ENCODE results near the gene C6orf132. TPM values are rescaled to one million over a fixed set of nuclear protein-coding genes. Genes with fewer than 3 reads are reported as not detected.

C6orf132 gene
- total RNA-seq, 1 experiment from 2014 or later, result 66.0 TPM

GRCh38 chr6:42118162-42119001 lies 24.0 kb downstream of the C6orf132 start:
- H3K36me3 ChIP-seq (ENCODE audit: low read depth, low read length), result no peaks in the 10 kb centered on the region
- H3K4me1 ChIP-seq (ENCODE audit: insufficient read depth, low read length), result peaks cover 64% of the 10 kb centered on the region
- H3F3A ChIP-seq (ENCODE audit: low read length, unreplicated experiment), result no peaks in the 10 kb centered on the region
- H2AFZ ChIP-seq (ENCODE audit: low read length), result no peak overlapping the region
- H3K9me2 ChIP-seq (replicated peaks; ENCODE audit: low read length), result no peaks in the 10 kb centered on the region
- peak overlapping the region; percentile 41 for H3K4me2 ChIP-seq (ENCODE audit: low read length)
- TSS peak; percentile 33 for BruUV-seq (replicated peaks)
- H3K9me3 ChIP-seq (ENCODE audit: low read length), result no peaks in the 10 kb centered on the region
- peaks cover 15% of the 10 kb centered on the region for H3K79me2 ChIP-seq (ENCODE audit: low read length)
- DNase-seq (peak; percentile 90), ATAC-seq (peak; percentile 81)
- no peaks in the 10 kb centered on the region for H4K20me1 ChIP-seq (ENCODE audit: low read length)
- peak overlapping the region; percentile 30 for H3K9ac ChIP-seq (ENCODE audit: low read length)
- TF ChIP-seq EZH2 (IDR thresholded peaks at IDR 0.05; ENCODE audit: low read length, unreplicated experiment) (no peak), EZH2phosphoT487 (IDR thresholded peaks at IDR 0.05; ENCODE audit: borderline replicate concordance, low read length) (no peak), CTCF (conservative IDR thresholded peaks at IDR 0.05; ENCODE audit: low read depth, low read length) (no peak)
- ChIA-PET POLR2A (ENCODE audit: unreplicated experiment) (interaction anchor here (0.5 to 0.7 kb wide), 6 partner anchors 15 to 761 kb away, joined by 3 to 32 read pairs (median 17); no protein-coding TSS in a partner anchor), CTCF (interaction anchor here (0.5 to 0.9 kb wide), 8 partner anchors 15 to 197 kb away, joined by 3 to 15 read pairs (median 10); partner anchors contain the start of genes BYSL, C6orf132 and MED20)
- no peak overlapping the region for H3K4me3 ChIP-seq (ENCODE audit: low read length)
- peak overlapping the region; percentile 76 for H3K27ac ChIP-seq (ENCODE audit: low read length)
- no peaks in the 10 kb centered on the region for H3K27me3 ChIP-seq (ENCODE audit: low read length)
- intact Hi-C loops (cut with micrococcal nuclease), result loop anchor here (2.0 kb wide), 2 partner anchors 18 kb away; no protein-coding TSS in a partner anchor

- no peak overlapping the region for H2AFZ ChIP-seq (ENCODE audit: low read length)
- H3K79me2 ChIP-seq (ENCODE audit: low read length), result peaks cover 21% of the 10 kb centered on the region
- DNase-seq, result no peak
- no peaks in the 10 kb centered on the region for H3F3A ChIP-seq (ENCODE audit: low read length, unreplicated experiment)
- no peak overlapping the region for H3K4me3 ChIP-seq (ENCODE audit: low read length)
- intact Hi-C loops (cut with micrococcal nuclease), result loop anchor here (2.0 kb wide), 2 partner anchors 17 to 19 kb away; no protein-coding TSS in a partner anchor
- TF ChIP-seq EZH2phosphoT487 (IDR thresholded peaks at IDR 0.05; ENCODE audit: borderline replicate concordance, low read length), result no peak
- H3K9me2 ChIP-seq (replicated peaks; ENCODE audit: low read length), result no peaks in the 10 kb centered on the region
- no peak for ATAC-seq
- no peaks in the 10 kb centered on the region for H3K27me3 ChIP-seq (ENCODE audit: low read length)
- peaks cover 60% of the 10 kb centered on the region for H3K4me1 ChIP-seq (ENCODE audit: insufficient read depth, low read length)
- ChIA-PET CTCF (no interaction called here), POLR2A (ENCODE audit: unreplicated experiment) (interaction anchor here (0.5 kb wide), 1 partner anchor 38 kb away, joined by 3 read pairs; no protein-coding TSS in a partner anchor)
- H3K36me3 ChIP-seq (ENCODE audit: low read depth, low read length), result peaks cover 3% of the 10 kb centered on the region; the same call in 1 of the 2 replicates
- BruUV-seq (replicated peaks), result no TSS peak
- H3K9ac ChIP-seq (ENCODE audit: low read length), result peak overlapping the region; percentile 28
- H3K4me2 ChIP-seq (ENCODE audit: low read length), result peak overlapping the region; percentile 41
- peak overlapping the region; percentile 76 for H3K27ac ChIP-seq (ENCODE audit: low read length)
- no peaks in the 10 kb centered on the region for H4K20me1 ChIP-seq (ENCODE audit: low read length)
- H3K9me3 ChIP-seq (ENCODE audit: low read length), result no peaks in the 10 kb centered on the region
These were observed 24.6 kb downstream of the C6orf132 start for GRCh38 chr6:42117843-42118161.

- peak; percentile 85 for DNase-seq
- no peaks in the 10 kb centered on the region for H4K20me1 ChIP-seq (ENCODE audit: low read length)
- no peaks in the 10 kb centered on the region for H3K9me2 ChIP-seq (replicated peaks; ENCODE audit: low read length)
- H3K9me3 ChIP-seq (ENCODE audit: low read length), result no peaks in the 10 kb centered on the region
- no TSS peak for BruUV-seq (replicated peaks)
- H3K79me2 ChIP-seq (ENCODE audit: low read length), result peaks cover 25% of the 10 kb centered on the region
- H3K4me2 ChIP-seq (ENCODE audit: low read length), result peak overlapping the region; percentile 56
- H3K27ac ChIP-seq (ENCODE audit: low read length), result peak overlapping the region; percentile 59
- no peaks in the 10 kb centered on the region for H3K27me3 ChIP-seq (ENCODE audit: low read length)
- no peak overlapping the region; the same call in 1 of the 2 replicates for H3K4me3 ChIP-seq (ENCODE audit: low read length)
- H3K36me3 ChIP-seq (ENCODE audit: low read depth, low read length), result peaks cover 4% of the 10 kb centered on the region; the same call in 1 of the 2 replicates
- CTCF ChIA-PET, result interaction anchor here (0.6 to 1.1 kb wide), 4 partner anchors 15 to 23 kb away, joined by 3 read pairs; no protein-coding TSS in a partner anchor
- no peak for TF ChIP-seq CTCF (conservative IDR thresholded peaks at IDR 0.05; ENCODE audit: low read depth, low read length)
- intact Hi-C loops (cut with micrococcal nuclease), result no loop called here
- POLR2A ChIA-PET (ENCODE audit: unreplicated experiment), result interaction anchor here (0.6 kb wide), 1 partner anchor 321 kb away, joined by 6 read pairs; no protein-coding TSS in a partner anchor
- peaks cover 3% of the 10 kb centered on the region for H3F3A ChIP-seq (ENCODE audit: low read length, unreplicated experiment)
- peak; percentile 50 for ATAC-seq
- H2AFZ ChIP-seq (ENCODE audit: low read length), result no peak overlapping the region
- peaks cover 48% of the 10 kb centered on the region for H3K4me1 ChIP-seq (ENCODE audit: insufficient read depth, low read length)
- no peak overlapping the region for H3K9ac ChIP-seq (ENCODE audit: low read length)
These were observed 28.3 kb downstream of the C6orf132 start for GRCh38 chr6:42113936-42114636.

Data from PC-3 (cell line).